ENCODE data around the gene FAM50A.

DNA sequence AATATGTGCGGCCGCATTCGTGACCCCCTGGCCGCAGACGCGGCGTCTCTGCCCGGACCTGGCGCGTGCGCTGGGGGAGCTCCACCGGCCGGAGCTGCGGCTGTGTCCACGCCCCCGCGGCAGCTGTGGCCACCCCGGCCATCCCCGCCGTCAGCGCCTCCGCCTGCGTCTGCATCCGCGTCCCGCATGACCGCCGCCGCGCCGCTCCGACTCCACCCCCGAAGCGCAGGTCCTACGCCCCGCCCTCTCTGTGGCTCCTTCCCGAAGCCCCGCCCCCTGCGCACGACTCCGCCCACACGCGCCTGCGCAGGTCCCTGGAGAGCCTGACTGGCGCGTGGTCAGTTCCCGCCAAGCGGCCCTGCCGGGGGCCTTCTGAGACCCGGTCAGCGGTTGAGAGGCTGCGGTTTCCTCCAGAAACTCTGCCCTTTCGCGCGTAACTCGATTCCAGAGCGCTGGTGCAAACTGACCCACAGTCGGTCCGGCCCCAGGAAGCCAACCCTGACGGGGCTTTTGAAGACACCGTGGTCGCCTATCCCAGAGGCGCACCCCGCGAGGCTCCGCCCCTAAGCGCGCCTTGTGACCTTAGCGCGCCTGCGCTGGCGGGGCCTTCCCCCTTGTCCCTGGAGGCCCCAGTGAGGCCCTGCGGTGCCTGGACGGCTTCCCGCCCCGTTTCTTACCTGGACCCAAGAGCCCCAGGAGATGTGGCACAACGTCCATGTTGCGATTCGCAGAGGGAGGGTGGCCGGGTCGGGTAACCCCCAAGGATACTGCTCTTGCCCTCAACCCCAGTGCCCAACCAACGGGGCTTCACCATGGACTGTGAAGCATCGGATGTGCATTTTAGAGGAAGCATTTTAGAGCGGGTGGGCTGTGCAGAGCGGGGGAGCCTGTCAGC is 35.0 kb downstream of the FAM50A start, which contains the start of gene LAGE3:
- TF ChIP-seq EP300 (IDR thresholded peaks at IDR 0.05) (no peak), POLR2A (IDR thresholded peaks at IDR 0.05) (peak in 1 of 2 donors; percentile 25)
